Ishikawa (cell line): ENCODE measurements around the gene TBC1D14.

Experiments
- CEBPB ChIP-seq: IDR thresholded peaks from 2 replicates; pipeline ENCODE4 v1.6.1; 2012
- CREB1 ChIP-seq: IDR thresholded peaks from 2 replicates; pipeline ENCODE4 v1.6.1; 2012; ENCODE audit warnings: low read depth
- EGR1 ChIP-seq: IDR thresholded peaks from 2 replicates; pipeline ENCODE4 v1.6.1; 2012
- EP300 ChIP-seq: IDR thresholded peaks from 2 replicates; pipeline ENCODE4 v1.6.1; 2012; ENCODE audit warnings: borderline replicate concordance
- FOXM1 ChIP-seq: IDR thresholded peaks from 2 replicates; pipeline ENCODE4 v1.6.1; 2012; ENCODE audit warnings: low read depth, borderline replicate concordance
- NFIC ChIP-seq: IDR thresholded peaks from 2 replicates; pipeline ENCODE4 v1.6.1; 2012
- RAD21 ChIP-seq: IDR thresholded peaks from 2 replicates; pipeline ENCODE4 v1.6.1; 2012; ENCODE audit warnings: low read depth
- TAF1 ChIP-seq: IDR thresholded peaks from 2 replicates; pipeline ENCODE4 v1.6.1; 2012; ENCODE audit warnings: low read depth, mild to moderate bottlenecking
- TCF12 ChIP-seq: IDR thresholded peaks from 2 replicates; pipeline ENCODE4 v1.6.1; 2012; ENCODE audit warnings: low read depth
- TEAD4 ChIP-seq: IDR thresholded peaks from 2 replicates; pipeline ENCODE4 v1.6.1; 2012
- YY1 ChIP-seq: IDR thresholded peaks from 2 replicates; pipeline ENCODE4 v1.6.1; 2012; ENCODE audit warnings: low read depth
- ZBTB7A ChIP-seq: IDR thresholded peaks from 2 replicates; pipeline ENCODE4 v1.6.1; 2012; ENCODE audit warnings: low read depth
- TF ChIP-seq, protein P1 (sequence below): IDR thresholded peaks from 2 replicates; pipeline ENCODE4 v1.6.1; 2012; ENCODE audit warnings: low read depth, mild to moderate bottlenecking
- TF ChIP-seq, protein P2 (sequence below): IDR thresholded peaks from 2 replicates; pipeline ENCODE4 v1.6.1; 2012
- TF ChIP-seq, protein P3 (sequence below): IDR thresholded peaks from 2 replicates; pipeline ENCODE4 v1.6.1; 2012

The TBC1D14 gene

DNA sequence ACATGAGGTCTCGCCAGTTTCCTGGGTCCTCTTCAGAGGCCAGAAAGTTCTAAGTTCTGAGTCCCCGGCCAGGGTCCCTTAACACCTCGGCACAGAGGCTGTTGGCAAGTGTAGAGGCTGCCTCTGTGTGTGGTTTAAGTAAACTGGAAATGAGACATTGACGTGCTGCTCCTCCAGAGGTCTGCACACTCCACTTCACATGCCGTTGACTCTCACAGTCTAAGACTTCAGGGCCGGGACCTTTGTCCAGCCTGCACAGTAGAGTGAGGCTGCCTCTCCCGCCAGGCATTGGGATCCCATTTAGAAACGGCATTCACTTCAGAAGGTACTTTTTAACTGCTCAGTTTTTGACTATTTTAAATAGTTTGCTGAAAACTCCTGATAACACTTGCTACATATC is 123.0 kb downstream of the TBC1D14 start:
- no peak for TF ChIP-seq CEBPB
- no peak for TF ChIP-seq EP300
- no peak for TF ChIP-seq YY1
- no peak for TF ChIP-seq EGR1
- no peak for TF ChIP-seq TAF1
- TF ChIP-seq, protein P1, sequence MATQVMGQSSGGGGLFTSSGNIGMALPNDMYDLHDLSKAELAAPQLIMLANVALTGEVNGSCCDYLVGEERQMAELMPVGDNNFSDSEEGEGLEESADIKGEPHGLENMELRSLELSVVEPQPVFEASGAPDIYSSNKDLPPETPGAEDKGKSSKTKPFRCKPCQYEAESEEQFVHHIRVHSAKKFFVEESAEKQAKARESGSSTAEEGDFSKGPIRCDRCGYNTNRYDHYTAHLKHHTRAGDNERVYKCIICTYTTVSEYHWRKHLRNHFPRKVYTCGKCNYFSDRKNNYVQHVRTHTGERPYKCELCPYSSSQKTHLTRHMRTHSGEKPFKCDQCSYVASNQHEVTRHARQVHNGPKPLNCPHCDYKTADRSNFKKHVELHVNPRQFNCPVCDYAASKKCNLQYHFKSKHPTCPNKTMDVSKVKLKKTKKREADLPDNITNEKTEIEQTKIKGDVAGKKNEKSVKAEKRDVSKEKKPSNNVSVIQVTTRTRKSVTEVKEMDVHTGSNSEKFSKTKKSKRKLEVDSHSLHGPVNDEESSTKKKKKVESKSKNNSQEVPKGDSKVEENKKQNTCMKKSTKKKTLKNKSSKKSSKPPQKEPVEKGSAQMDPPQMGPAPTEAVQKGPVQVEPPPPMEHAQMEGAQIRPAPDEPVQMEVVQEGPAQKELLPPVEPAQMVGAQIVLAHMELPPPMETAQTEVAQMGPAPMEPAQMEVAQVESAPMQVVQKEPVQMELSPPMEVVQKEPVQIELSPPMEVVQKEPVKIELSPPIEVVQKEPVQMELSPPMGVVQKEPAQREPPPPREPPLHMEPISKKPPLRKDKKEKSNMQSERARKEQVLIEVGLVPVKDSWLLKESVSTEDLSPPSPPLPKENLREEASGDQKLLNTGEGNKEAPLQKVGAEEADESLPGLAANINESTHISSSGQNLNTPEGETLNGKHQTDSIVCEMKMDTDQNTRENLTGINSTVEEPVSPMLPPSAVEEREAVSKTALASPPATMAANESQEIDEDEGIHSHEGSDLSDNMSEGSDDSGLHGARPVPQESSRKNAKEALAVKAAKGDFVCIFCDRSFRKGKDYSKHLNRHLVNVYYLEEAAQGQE = no peak
- TF ChIP-seq ZBTB7A = no peak
- TF ChIP-seq TEAD4 = no peak
- no peak for TF ChIP-seq CREB1
- TF ChIP-seq RAD21 = no peak
- TF ChIP-seq, protein P2, sequence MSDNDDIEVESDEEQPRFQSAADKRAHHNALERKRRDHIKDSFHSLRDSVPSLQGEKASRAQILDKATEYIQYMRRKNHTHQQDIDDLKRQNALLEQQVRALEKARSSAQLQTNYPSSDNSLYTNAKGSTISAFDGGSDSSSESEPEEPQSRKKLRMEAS = no peak
- no peak for TF ChIP-seq TCF12
- TF ChIP-seq, protein P3, sequence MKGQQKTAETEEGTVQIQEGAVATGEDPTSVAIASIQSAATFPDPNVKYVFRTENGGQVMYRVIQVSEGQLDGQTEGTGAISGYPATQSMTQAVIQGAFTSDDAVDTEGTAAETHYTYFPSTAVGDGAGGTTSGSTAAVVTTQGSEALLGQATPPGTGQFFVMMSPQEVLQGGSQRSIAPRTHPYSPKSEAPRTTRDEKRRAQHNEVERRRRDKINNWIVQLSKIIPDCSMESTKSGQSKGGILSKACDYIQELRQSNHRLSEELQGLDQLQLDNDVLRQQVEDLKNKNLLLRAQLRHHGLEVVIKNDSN = no peak
- no peak for TF ChIP-seq NFIC

DNA sequence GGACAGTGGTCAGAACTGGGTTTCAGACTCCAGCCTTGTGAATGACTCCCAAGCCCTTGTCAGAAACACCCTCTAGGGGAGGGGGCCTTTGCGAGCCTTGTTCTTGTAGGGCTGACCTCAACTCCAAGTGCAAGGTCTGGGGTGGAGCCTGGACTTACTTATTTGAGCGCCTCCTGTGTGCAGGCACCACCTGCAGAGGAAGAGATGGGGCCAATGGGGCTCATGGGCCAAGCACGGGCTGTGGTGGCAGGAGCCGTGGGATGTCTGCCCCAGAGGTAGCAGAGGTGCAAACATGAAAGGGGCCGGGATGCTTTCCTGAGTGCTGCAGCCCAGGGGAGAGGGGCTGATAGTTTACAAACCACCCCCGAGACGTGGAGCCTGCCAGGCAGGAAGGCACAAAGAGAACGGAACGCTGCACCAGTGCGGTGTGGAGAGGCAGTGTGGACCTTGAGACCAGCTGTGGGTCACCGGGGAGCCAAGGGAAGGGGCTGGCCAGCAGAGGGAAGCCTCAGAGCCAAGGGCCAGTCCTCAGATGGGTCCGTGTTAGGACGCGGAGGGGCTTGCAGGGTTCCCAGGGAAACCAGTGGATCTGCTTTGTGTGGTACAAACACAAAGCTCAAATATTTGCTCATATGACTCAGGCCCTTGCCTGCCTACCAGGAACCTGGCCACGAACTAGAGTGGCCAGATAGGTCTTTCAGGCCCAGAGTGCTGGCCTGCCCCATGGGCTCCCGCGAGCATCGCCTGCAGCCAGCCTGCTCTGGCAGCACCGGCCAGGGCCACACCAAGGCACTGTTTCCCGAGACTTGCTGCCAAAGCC is 124.8 kb downstream of the TBC1D14 start:
- no peak for TF ChIP-seq EP300
- no peak for TF ChIP-seq CREB1
- TF ChIP-seq TEAD4 = no peak
- TF ChIP-seq, protein P3 = no peak
- no peak for TF ChIP-seq EGR1
- TF ChIP-seq, protein P2 = no peak
- no peak for TF ChIP-seq CEBPB
- TF ChIP-seq, protein P1 = no peak
- no peak for TF ChIP-seq RAD21
- no peak for TF ChIP-seq FOXM1
- no peak for TF ChIP-seq YY1
- no peak for TF ChIP-seq TCF12
- TF ChIP-seq TAF1 = no peak
- TF ChIP-seq NFIC = no peak
- no peak for TF ChIP-seq ZBTB7A

DNA sequence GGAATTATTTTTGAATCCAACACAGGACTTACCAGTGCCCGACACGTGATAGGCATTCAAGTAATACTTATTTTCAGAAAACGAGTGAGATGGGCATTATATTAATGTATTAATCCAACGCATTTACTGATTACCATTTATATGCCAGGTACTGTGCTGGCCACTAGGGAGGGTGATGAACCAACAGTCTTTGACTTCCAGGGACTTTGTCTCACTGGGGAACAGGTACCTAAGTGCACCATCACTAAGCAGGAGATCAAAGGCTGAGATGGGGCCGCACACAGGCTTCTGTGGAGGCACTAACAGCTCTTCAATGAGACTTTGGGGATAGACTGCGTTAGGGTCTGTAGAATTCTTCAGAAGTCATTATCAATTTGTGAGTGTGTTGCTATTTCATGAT is 127.8 kb downstream of the TBC1D14 start:
- TF ChIP-seq RAD21 = no peak; the same call in 1 of the 2 replicates

DNA sequence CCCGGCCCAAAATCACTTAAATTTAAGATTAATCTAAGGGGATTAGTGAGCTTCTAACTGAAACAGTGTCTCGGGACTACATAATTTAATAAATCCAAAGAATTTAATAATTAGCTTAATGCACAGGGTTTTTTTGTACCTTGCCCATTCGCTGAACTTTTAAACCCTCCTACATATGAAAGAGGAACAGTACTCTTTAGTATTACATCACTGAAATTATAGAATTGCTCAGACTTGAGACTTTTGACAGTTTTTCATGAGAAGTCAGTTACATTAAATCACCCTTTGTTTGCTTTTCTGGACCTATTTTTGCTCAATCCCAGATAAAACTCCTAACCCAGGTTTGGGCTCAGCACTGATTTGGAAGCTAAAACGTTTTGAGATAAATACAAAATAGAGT is 131.1 kb downstream of the TBC1D14 start:
- no peak for TF ChIP-seq RAD21
- no peak for TF ChIP-seq ZBTB7A
- no peak for TF ChIP-seq EGR1
- no peak for TF ChIP-seq FOXM1
- no peak for TF ChIP-seq CEBPB
- TF ChIP-seq, protein P3 = no peak
- no peak for TF ChIP-seq EP300
- no peak for TF ChIP-seq NFIC
- TF ChIP-seq TCF12 = no peak
- no peak for TF ChIP-seq CREB1
- TF ChIP-seq TEAD4 = no peak
- TF ChIP-seq YY1 = no peak
- TF ChIP-seq, protein P1 = no peak
- TF ChIP-seq, protein P2 = no peak
